COLO668 (cell line): ENCODE results near the gene RET.

Experiments used
- DNase-seq: peaks from one replicate; lab custom pipeline; 2025; ENCODE audit not compliant: unreplicated experiment; lab: John Stamatoyannopoulos, UW

Gene RET

GRCh38 chr10:43044448-43044921 lies 32.4 kb upstream of the RET start:
- DNase-seq: peak; percentile 69

GRCh38 chr10:43044961-43045621 lies 31.8 kb upstream of the RET start:
- no peak for DNase-seq

GRCh38 chr10:43045631-43046287 lies 31.1 kb upstream of the RET start:
- no peak for DNase-seq

- DNase-seq: no peak
Measured at GRCh38 chr10:43046288-43046991, 30.4 kb upstream of the RET start.

- no peak for DNase-seq
Measured at GRCh38 chr10:43047288-43047970, 29.4 kb upstream of the RET start.

GRCh38 chr10:43048301-43049051 lies 28.4 kb upstream of the RET start:
- no peak for DNase-seq

GRCh38 chr10:43049081-43049551 lies 27.8 kb upstream of the RET start:
- DNase-seq: no peak

- no peak for DNase-seq
Measured at GRCh38 chr10:43050011-43050410, 26.9 kb upstream of the RET start.

GRCh38 chr10:43053825-43054224 lies 23.0 kb upstream of the RET start:
- DNase-seq: no peak

GRCh38 chr10:43054593-43054992 lies 22.3 kb upstream of the RET start:
- DNase-seq: no peak

GRCh38 chr10:43055217-43055616 lies 21.7 kb upstream of the RET start:
- DNase-seq: no peak

- no peak for DNase-seq
Measured at GRCh38 chr10:43055991-43056567, 20.8 kb upstream of the RET start.

- no peak for DNase-seq
Measured at GRCh38 chr10:43056568-43057011, 20.3 kb upstream of the RET start.

- no peak for DNase-seq
Measured at GRCh38 chr10:43057231-43057711, 19.6 kb upstream of the RET start.

- DNase-seq: no peak
Measured at GRCh38 chr10:43057831-43058340, 19.0 kb upstream of the RET start.

- DNase-seq: no peak
Measured at GRCh38 chr10:43058716-43059335, 18.0 kb upstream of the RET start.

GRCh38 chr10:43059336-43059720 lies 17.5 kb upstream of the RET start:
- DNase-seq: no peak

GRCh38 chr10:43059828-43060227 lies 17.0 kb upstream of the RET start:
- DNase-seq: no peak

GRCh38 chr10:43060291-43060690 lies 16.6 kb upstream of the RET start:
- peak; percentile 73 for DNase-seq
